AG20443 (cell line): Measurements from ENCODE around the gene WWC1.
A peak's percentile ranks its signal among the peaks of the same experiment; 100 is the strongest.

Experiments used
- DNase-seq: peaks from one replicate; pipeline ENCODE4 v3.0.0; 2012; ENCODE audit warnings: low spot score, mixed read lengths

Gene WWC1

GRCh38 chr5:168446983-168447619 is 155.7 kb downstream of the WWC1 start:
- DNase-seq: no peak

DNA sequence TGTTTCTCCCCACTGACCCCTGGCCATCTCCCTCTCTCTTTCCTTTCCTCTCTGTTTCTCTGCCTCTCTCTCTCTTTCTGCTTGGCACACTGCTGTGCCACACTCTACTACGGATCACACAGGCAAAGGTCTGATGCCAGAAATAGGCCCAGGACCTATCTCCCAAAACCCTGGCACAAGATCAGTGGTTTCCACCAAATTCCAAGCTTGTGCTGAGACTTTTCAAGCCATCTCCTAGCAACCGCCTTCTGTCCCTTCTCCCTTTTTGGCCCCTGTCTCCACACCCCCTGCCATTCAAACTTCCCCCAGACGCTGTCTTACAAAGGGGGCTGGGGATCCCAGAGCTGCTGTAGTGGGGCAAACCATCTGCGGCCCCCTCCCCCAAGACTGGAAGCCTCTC is 156.4 kb downstream of the WWC1 start:
- DNase-seq: no peak

GRCh38 chr5:168449166-168449565 is 157.7 kb downstream of the WWC1 start:
- DNase-seq: no peak

DNA sequence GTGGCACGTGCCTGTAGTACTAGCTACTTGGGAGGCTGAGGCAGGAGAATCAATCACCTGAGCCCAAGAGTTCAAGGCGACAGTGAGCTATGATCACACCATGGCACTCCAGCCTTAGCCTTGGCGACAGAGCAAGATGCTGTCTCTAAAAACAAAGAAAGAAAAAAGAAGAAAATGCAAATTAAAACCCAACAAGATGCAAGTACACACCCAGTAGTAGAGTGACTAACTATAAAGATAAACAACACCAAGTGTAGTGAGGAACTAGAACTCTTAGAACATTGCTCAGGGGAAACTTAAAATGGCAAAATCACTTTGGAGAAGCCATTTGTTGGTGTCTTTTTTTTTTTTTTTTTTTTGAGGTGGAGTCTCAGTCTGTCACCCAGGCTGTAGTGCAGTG is 160.1 kb downstream of the WWC1 start:
- DNase-seq: no peak

DNA sequence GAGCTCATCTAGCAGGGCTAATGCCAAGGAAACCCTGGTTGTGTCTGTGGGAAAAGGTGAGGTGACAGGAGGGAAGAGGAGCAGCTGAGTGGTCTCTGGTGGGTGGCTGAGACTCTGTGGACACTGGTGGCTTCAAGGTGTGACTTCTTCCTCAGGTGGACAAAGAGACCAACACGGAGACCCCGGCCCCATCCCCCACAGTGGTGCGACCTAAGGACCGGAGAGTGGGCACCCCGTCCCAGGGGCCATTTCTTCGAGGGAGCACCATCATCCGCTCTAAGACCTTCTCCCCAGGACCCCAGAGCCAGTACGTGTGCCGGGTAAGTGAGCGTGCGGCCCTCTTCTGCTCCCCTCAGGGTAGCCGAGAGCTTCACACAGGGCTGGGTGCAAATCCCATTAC is 163.8 kb downstream of the WWC1 start:
- DNase-seq: no peak

- DNase-seq: no peak
Measured at GRCh38 chr5:168457542-168457941, 166.1 kb downstream of the WWC1 start.

DNA sequence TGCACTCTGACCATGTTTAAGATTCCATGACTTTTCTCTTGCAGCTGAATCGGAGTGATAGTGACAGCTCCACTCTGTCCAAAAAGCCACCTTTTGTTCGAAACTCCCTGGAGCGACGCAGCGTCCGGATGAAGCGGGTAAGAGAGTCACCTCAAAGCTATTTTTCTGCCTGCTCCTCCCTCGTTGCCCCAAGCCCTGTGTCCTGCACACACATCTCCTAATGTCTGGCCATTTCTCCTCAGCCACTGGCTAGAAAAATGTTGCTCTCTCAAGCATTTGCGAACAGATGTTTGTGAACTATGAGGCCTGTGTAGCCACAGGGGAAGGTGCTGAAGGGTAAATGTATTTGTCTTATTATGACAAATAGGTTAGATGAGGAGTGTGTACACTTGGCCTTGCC is 169.2 kb downstream of the WWC1 start:
- no peak for DNase-seq

- no peak for DNase-seq
Measured at GRCh38 chr5:168463081-168463480, 171.6 kb downstream of the WWC1 start.

GRCh38 chr5:168464214-168464613 is 172.8 kb downstream of the WWC1 start:
- DNase-seq: no peak

GRCh38 chr5:168464641-168465040 is 173.2 kb downstream of the WWC1 start:
- DNase-seq: no peak

GRCh38 chr5:168467755-168468330 is 176.4 kb downstream of the WWC1 start:
- DNase-seq: no peak

DNA sequence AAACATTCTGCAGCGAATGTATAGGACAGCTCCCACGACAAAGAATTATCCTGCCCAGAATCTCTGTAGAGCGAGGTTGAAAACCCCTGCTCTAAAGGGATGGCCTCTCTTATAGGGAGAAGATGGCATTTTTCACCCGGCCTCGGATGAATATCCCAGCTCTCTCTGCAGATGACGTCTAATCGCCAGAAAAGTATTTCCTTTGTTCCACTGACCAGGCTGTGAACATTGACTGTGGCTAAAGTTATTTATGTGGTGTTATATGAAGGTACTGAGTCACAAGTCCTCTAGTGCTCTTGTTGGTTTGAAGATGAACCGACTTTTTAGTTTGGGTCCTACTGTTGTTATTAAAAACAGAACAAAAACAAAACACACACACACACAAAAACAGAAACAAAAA is 177.4 kb downstream of the WWC1 start:
- peak; percentile 64 for DNase-seq

DNA sequence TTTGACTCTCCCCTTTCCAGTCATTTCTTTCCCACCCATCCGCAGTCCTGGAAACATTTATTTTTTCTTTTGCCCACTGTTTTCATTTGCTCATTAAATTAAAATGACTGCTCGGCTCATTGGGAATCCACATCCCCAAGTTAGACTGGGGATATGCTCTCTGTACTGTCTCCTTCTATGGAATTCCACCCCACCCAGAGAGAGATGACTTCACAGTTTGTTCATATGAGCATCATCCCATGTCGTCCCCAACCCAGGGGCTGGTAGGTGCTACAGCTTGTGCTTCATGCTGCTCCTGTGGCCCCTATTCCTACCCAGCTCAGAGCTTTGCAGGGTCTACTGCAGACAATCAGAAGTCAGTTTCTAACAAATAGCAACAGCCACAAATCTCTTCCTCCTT is 178.4 kb downstream of the WWC1 start:
- no peak for DNase-seq

GRCh38 chr5:168471785-168472184 is 180.3 kb downstream of the WWC1 start:
- DNase-seq: peak; percentile 56

- peak; percentile 91 for DNase-seq
Measured at GRCh38 chr5:168472329-168472728, 180.9 kb downstream of the WWC1 start.

GRCh38 chr5:168474319-168474718 is 182.9 kb downstream of the WWC1 start:
- no peak for DNase-seq

GRCh38 chr5:168477060-168477459 is 185.6 kb downstream of the WWC1 start:
- peak; percentile 65 for DNase-seq

- no peak for DNase-seq
Measured at GRCh38 chr5:168479166-168479565, 187.7 kb downstream of the WWC1 start.

DNA sequence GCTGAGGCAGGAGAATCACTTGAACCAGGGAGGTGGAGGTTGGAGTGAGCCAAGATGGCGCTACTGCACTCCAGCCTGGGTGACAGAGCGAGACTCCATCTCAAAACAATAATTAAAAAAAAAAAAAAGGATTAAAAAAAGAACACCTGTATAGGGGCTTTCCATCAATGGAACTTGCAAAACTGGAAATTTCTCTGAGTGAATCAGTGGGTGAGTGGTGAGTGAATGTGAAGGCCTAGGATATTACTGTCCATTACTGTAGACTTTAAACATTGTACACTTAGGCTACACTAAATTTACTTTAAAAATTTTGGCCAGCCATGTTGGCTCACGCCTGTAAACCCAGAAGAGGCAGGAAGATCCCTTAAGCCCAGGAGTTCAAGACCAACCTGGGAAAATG is 189.2 kb downstream of the WWC1 start:
- no peak for DNase-seq

- DNase-seq: no peak
Measured at GRCh38 chr5:168481330-168481788, 189.9 kb downstream of the WWC1 start.

- DNase-seq: no peak
Measured at GRCh38 chr5:168482361-168482760, 190.9 kb downstream of the WWC1 start.

- DNase-seq: peak; percentile 98
Measured at GRCh38 chr5:168486136-168486879, 194.9 kb downstream of the WWC1 start, which contains the start of gene RARS1. RARS1 (plus strand) TSS chr5:168486471; CDS start chr5:168486499, 28 bp downstream.

DNA sequence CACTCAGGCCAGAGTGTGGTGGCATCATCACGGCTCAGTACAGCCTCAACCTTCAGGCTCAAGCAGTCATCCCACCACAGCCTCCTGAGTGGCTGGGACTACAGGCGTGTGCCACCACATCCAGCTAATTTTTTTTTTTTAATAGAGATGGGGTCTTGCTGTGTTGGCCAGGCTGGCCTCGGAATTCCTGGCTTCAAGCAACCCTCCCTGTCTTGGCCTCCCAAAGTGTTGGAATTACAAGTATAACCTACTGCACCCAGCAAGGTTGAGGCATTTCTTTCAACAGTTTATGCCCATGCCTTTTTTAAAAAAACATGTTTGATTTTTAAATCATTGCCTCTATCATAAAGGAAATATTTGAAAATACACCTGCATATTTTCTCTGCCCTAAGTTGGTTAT is 197.6 kb downstream of the WWC1 start:
- DNase-seq: no peak
